Thyroid gland (tissue), 4 donors: ENCODE data around the gene ASXL1.

Source experiments
- POLR2A ChIP-seq, 2 donors: fragments of 450-650 bp; IDR thresholded peaks; one replicate each; pipeline ENCODE4 v1.6.1; 2017; ENCODE audit warnings: antibody characterized with exemption in 2 of 2, mild to moderate bottlenecking in 2 of 2, moderate library complexity in 1 of 2
- TF ChIP-seq, protein P1 (sequence below), 6 experiments: fragments of 200-600 bp in 3 of 6; fragments of 450-650 bp in 3 of 6; sonication (generic) in 3 of 6; IDR thresholded peaks; one replicate each; pipeline ENCODE4 v1.5.1; 2016 to 2019; ENCODE audit warnings: antibody characterized with exemption in 6 of 6, mild to moderate bottlenecking in 2 of 6, inconsistent platforms in 1 of 6, moderate library complexity in 1 of 6

GRCh38 chr20:32354592-32355416, 3.3 kb upstream of the ASXL1 start:
- TF ChIP-seq, protein P1, sequence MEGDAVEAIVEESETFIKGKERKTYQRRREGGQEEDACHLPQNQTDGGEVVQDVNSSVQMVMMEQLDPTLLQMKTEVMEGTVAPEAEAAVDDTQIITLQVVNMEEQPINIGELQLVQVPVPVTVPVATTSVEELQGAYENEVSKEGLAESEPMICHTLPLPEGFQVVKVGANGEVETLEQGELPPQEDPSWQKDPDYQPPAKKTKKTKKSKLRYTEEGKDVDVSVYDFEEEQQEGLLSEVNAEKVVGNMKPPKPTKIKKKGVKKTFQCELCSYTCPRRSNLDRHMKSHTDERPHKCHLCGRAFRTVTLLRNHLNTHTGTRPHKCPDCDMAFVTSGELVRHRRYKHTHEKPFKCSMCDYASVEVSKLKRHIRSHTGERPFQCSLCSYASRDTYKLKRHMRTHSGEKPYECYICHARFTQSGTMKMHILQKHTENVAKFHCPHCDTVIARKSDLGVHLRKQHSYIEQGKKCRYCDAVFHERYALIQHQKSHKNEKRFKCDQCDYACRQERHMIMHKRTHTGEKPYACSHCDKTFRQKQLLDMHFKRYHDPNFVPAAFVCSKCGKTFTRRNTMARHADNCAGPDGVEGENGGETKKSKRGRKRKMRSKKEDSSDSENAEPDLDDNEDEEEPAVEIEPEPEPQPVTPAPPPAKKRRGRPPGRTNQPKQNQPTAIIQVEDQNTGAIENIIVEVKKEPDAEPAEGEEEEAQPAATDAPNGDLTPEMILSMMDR (IDR thresholded peaks at IDR 0.05): no peak
- no peak for TF ChIP-seq POLR2A (IDR thresholded peaks at IDR 0.05)
